Adrenal gland (tissue), 12 donors: ENCODE results near the gene HIBADH. TPM values are rescaled to one million over a fixed set of nuclear protein-coding genes. Genes with fewer than 3 reads are reported as not detected.

ENCODE experiments used
- DNase-seq, 7 donors: peaks; one replicate each; pipeline ENCODE4 v3.0.0-alpha.2; 2019 to 2020
- H3K27ac ChIP-seq, 5 donors: fragments of 200-600 bp; sonication (generic) in 4 of 5; 1 replicate in 3 of 5; 2 replicates in 2 of 5; pipeline versions ENCODE4 v1.5.1 to v1.8.0; 2016 to 2020; ENCODE audit warnings: mild to moderate bottlenecking in 1 of 5
- H3K27me3 ChIP-seq: fragments of 200-600 bp; 2 replicates; pipeline ENCODE4 v1.8.0; 2021
- H3K36me3 ChIP-seq, 2 donors: fragments of 200-600 bp; replicated peaks in 1 of 2; 1 replicate in 1 of 2; 2 replicates in 1 of 2; pipeline versions ENCODE4 v1.5.1 to v1.8.0; 2018 to 2022
- H3K4me1 ChIP-seq, 2 donors: fragments of 200-600 bp; replicated peaks in 1 of 2; 1 replicate in 1 of 2; 2 replicates in 1 of 2; pipeline versions ENCODE4 v1.5.1 to v1.8.0; 2018 to 2021
- H3K4me3 ChIP-seq, 4 donors: fragments of 200-600 bp; sonication (generic) in 3 of 4; one replicate each; pipeline ENCODE4 v1.5.1; 2016 to 2018
- H3K9me3 ChIP-seq, 3 donors: fragments of 200-600 bp; sonication (generic) in 1 of 3; replicated peaks in 1 of 3; 1 replicate in 2 of 3; 2 replicates in 1 of 3; pipeline versions ENCODE4 v1.5.1 to v1.8.0; 2016 to 2021
- POLR2A ChIP-seq, 2 donors: fragments of 450-650 bp; IDR thresholded peaks; one replicate each; pipeline ENCODE4 v1.6.1; 2017; ENCODE audit warnings: antibody characterized with exemption in 2 of 2, mild to moderate bottlenecking in 2 of 2, moderate library complexity in 1 of 2
- WGBS, 4 donors: extraction: QIAGEN DNeasy Blood & Tissue Kit in 2 of 4; methylation state at CpG; one replicate each; pipeline versions ENCODE4 v1.1.5 to v1.1.7; 2013 to 2017; 5-methylcytosine and 5-hydroxymethylcytosine counted together
- intact Hi-C, 2 donors: fragments of 100-400 bp; cut with DNase I; formaldehyde crosslinking; loops; one replicate each; pipeline versions ENCODE4 v1.14.1 to v1.15.0; 2022 to 2023
- polyA plus RNA-seq, 3 donors: library from polyadenylated mRNA; stranded (reverse); fragments of 200-250 nt in 2 of 3; fragments of 350-450 nt in 1 of 3; fragmentation: Illumina TruSeq in 1 of 3; extraction: RNeasy Lipid Tissue Mini Kit (QIAGEN cat#74804) in 1 of 3; gene quantifications; one replicate each; pipeline ENCODE4 v1.2.3, GENCODE V29; 2013 to 2014
- total RNA-seq, 9 donors: library from RNA; depleted of rRNA in 4 of 9; stranded (reverse); fragments of >200 nt in 4 of 9; fragments of 120-200 nt in 1 of 9; fragmentation: NEBNext Ultra II Directional in 1 of 9; extraction: Animal tissue kit (Norgen Biotek cat#: 25700) in 1 of 9; gene quantifications; one replicate each; pipeline versions ENCODE4 v1.1.0 to v1.2.4, GENCODE V29; 2013 to 2023
- TF ChIP-seq, protein P1 (sequence below), 6 experiments: fragments of 450-650 bp in 4 of 6; fragments of 200-600 bp in 2 of 6; sonication (generic) in 1 of 6; IDR thresholded peaks; 1 replicate in 5 of 6; 2 replicates in 1 of 6; pipeline versions ENCODE4 v1.5.1 to v1.8.0; 2016 to 2021; ENCODE audit warnings: antibody characterized with exemption in 6 of 6, mild to moderate bottlenecking in 2 of 6, moderate library complexity in 1 of 6
- donor health status: healthy with polysubstance abuse.
- donor health status: Bipolar disorder and iron deficiency.
- donor health status: DM: yes; HTN: yes; CAD: no.
- donor health status: DM: no; HTN: no; CAD: no.
- donor health status: DM: no; HTN: no; CAD: no.
- donor health status: DM: yes; HTN: yes; CAD: no.

The HIBADH gene
- total and polyA plus RNA-seq, 12 donors, result 42.9 to 227 (median 130) TPM

DNA sequence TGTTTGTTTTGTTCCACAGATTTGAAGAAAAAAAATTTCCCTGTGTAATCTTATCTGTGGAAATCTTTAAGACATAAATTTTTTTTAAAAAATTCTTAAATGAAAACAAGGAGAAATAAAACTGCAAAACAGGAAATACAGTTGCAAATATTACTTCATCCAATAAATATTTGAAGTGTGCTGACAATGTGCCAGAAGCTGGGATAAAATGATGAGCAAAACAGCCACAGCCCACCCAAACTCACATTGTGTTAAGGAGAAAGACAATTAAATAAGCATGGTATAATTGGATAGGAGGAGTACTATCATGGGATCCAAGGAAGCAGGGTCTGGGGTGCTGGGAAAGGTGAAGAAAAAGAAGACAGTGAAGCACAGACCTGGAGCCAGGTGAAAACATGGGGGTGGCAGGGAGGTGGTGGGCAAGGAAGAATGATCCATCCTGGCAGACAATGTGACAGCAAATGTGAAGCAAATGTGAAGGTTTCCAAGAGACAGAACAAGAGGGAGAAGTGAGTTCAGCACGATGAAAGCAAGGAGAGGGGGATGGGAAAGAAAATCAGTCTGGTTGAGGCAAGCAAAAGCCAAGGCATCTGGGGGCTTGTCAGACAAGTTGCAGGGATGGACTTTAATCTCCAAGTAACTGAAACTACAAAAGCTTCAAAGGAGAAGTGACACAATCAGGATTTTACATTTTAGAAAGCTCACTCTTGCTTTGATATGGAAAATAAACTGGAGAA is 135.9 kb downstream of the HIBADH start:
- Histone ChIP-seq H3K9me3 (no peaks in the 10 kb centered on the region), H3K27me3 (no peaks in the 10 kb centered on the region), H3K36me3 (no peaks in the 10 kb centered on the region), H3K4me1 (no peaks in the 10 kb centered on the region), H3K4me3 (no peak overlapping the region), H3K27ac (no peak overlapping the region)
- intact Hi-C loops, result no loop called here
- TF ChIP-seq, protein P1, sequence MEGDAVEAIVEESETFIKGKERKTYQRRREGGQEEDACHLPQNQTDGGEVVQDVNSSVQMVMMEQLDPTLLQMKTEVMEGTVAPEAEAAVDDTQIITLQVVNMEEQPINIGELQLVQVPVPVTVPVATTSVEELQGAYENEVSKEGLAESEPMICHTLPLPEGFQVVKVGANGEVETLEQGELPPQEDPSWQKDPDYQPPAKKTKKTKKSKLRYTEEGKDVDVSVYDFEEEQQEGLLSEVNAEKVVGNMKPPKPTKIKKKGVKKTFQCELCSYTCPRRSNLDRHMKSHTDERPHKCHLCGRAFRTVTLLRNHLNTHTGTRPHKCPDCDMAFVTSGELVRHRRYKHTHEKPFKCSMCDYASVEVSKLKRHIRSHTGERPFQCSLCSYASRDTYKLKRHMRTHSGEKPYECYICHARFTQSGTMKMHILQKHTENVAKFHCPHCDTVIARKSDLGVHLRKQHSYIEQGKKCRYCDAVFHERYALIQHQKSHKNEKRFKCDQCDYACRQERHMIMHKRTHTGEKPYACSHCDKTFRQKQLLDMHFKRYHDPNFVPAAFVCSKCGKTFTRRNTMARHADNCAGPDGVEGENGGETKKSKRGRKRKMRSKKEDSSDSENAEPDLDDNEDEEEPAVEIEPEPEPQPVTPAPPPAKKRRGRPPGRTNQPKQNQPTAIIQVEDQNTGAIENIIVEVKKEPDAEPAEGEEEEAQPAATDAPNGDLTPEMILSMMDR (IDR thresholded peaks at IDR 0.05), result no peak
- TF ChIP-seq POLR2A (IDR thresholded peaks at IDR 0.05), result no peak
- 46 to 81% (median 78%) methylated on average over 1 of the region's 1 CpG for WGBS, 4 donors
- DNase-seq, result no peak

DNA sequence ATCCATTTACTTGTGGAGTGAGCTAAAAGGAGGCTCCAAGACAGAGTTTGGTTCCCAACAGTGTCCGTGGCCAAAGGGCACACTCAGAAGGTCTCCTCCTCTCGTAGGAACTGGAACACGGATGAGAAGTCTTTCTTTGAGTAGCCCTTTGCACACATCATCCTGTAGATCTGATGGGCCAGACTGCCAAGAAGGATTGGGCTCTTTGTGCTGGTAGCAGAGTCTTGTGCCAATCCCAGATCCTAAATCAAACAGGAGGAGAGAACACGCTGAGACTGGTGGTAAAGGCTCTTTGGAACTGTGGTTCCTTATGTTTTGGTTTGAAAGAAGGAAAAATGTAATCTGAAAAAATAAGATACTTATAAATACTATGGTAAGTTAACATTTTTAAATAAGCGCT is 136.6 kb downstream of the HIBADH start:
- intact Hi-C loops, result no loop called here
- no peaks in the 10 kb centered on the region for H3K9me3 ChIP-seq
- no peak for TF ChIP-seq POLR2A (IDR thresholded peaks at IDR 0.05)
- TF ChIP-seq, protein P1 (IDR thresholded peaks at IDR 0.05), result no peak
- no peaks in the 10 kb centered on the region for H3K4me1 ChIP-seq
- H3K27ac ChIP-seq, result no peak overlapping the region
- WGBS, 4 donors, result 94 to 97% (median 95%) methylated on average over 5 of the region's 5 CpGs
- no peak overlapping the region for H3K4me3 ChIP-seq
- DNase-seq, result no peak
- no peaks in the 10 kb centered on the region for H3K27me3 ChIP-seq
- H3K36me3 ChIP-seq, result no peaks in the 10 kb centered on the region

DNA sequence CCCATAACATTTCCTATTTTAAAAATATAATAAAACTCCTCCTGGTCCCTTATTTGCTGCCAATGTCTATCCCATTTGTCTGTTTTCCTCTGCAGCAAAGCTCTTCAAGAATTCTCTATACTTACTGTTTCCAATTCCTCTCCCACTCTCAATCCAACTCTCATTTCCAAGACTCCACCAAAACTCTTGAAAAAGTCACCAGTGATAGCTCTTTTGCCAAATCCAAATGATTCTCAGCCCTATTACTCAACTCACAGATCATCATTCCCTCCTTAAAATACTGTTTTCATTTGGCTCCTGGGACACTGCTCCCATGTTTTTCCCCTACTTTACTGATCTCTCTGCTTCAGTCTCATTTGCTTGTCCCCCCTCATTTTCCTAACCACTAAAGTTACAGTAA is 139.4 kb downstream of the HIBADH start:
- intact Hi-C loops, result no loop called here
- TF ChIP-seq, protein P1 (IDR thresholded peaks at IDR 0.05), result no peak
- no peak for TF ChIP-seq POLR2A (IDR thresholded peaks at IDR 0.05)
- H3K9me3 ChIP-seq, result no peaks in the 10 kb centered on the region
- H3K27me3 ChIP-seq, result no peaks in the 10 kb centered on the region
- H3K4me3 ChIP-seq, result no peak overlapping the region
- H3K27ac ChIP-seq, result no peak overlapping the region
- no peak for DNase-seq
- no peaks in the 10 kb centered on the region for H3K36me3 ChIP-seq
- H3K4me1 ChIP-seq, result peaks cover 3 to 9% of the 10 kb centered on the region in 2 donors

DNA sequence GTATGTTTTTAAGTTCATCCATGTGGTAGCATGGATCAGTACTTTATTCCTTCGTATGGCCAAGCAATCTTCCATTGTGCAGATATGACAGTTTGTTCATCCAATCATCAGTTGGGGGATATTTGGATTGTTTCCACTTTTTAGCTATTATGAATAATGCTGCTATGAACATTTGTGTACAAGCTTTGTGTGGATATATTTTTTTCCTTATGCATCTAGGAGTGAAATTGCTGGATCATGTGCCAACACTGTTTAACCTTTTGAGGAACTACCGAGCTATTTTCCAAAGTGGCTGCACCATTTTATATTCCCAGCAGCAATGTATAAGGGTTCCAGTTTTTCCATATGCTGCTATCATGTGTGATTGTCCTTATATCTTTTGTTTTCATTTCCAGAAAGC is 140.1 kb downstream of the HIBADH start:
- no peak for TF ChIP-seq POLR2A (IDR thresholded peaks at IDR 0.05)
- TF ChIP-seq, protein P1 (IDR thresholded peaks at IDR 0.05), result no peak
- no peak for DNase-seq
- Histone ChIP-seq H3K27me3 (no peaks in the 10 kb centered on the region), H3K4me1 (peaks cover 3 to 13% of the 10 kb centered on the region in 2 donors), H3K4me3 (no peak overlapping the region), H3K36me3 (no peaks in the 10 kb centered on the region), H3K9me3 (no peaks in the 10 kb centered on the region), H3K27ac (no peak overlapping the region)
- 93 to 95% (median 94%) methylated on average over 2 of the region's 2 CpGs for WGBS, 4 donors
- intact Hi-C loops, result no loop called here
